Measurements from ENCODE around the gene COL21A1.

COL21A1 gene

DNA sequence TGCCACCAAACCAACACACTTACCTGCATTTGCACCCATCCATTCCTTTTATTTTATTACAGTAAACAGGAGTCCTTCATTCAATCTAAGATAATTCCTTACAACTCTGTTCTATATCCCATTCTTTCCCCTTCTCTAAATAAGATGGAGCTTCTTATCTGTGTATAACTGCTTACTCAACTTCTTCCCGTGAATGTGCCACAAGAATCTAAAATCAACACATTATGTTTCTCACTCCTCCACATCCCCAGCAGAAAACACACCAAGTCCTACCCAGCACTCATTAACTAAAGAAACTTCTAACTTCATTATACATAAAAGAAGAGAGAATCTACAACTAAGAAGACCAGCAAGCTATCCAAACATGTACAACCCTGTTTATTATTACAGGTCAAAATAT is 141.1 kb downstream of the COL21A1 start:
- no peak for DNase-seq (ENCODE audit: low read depth in 2 of 2)

GRCh38 chr6:56104591-56104990 is 142.8 kb downstream of the COL21A1 start:
- no peak for DNase-seq (ENCODE audit: low read depth in 2 of 2)

DNA sequence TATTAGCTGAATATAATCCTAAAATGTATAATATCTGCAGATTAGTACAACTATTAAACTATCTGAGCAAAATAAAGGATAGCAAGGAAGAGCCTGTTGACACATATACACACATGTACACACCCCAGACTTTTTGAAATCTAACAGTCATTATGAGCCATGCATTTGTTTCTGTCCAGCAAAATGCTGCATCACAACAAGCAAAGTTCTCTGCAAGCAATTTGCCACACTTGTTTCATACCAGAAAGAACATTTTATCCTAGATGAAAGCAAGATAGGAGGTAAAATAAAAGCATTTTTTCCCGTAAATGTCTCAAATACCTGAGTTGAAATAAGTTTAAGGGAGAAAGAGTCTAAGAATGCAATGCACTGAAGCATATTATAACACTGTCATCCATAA is 145.2 kb downstream of the COL21A1 start:
- DNase-seq (ENCODE audit: low read depth in 2 of 2): no peak

GRCh38 chr6:56101141-56101553 is 146.2 kb downstream of the COL21A1 start:
- DNase-seq (ENCODE audit: low read depth in 2 of 2): no peak

- no peak for DNase-seq (ENCODE audit: low read depth in 2 of 2)
Observed at GRCh38 chr6:56096946-56097621, 150.3 kb downstream of the COL21A1 start.

DNA sequence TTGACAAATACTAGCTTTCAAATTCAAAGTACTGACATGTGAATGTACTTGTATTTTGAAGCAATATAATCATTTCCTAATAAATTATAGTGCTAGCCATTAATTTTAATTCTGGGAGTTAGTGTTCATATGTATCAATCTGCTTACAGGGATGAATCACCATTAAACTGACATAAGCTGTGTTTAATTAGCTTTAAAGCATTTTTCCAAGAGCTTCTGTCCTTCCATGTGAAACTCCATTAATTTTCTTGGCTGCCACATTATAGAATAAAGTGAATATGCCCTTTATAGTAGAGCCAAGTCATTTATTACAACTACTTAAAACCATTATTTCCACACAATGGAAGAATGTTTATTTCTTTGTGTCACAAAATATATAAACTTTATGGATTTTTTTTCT is 150.8 kb downstream of the COL21A1 start:
- DNase-seq (ENCODE audit: low read depth in 2 of 2): no peak

DNA sequence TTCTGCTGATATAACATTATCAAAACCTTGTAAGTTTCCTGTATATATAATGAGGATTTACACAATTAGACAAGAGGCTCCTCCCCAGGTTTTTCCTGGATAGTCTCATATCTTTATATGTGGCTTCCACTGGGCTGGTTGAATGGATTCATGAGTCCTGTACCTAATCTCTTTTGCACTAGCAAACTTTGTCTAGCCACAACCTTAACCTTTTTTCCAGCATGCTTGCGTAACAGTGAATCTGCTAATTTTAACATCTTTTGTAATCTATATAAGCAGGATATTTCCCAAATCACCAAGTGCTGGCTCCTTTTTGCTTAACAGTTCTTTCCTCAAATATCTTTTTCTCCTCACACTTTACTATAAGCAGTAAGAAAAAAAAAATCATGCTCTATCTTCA is 153.6 kb downstream of the COL21A1 start:
- no peak for DNase-seq (ENCODE audit: low read depth in 2 of 2)

DNA sequence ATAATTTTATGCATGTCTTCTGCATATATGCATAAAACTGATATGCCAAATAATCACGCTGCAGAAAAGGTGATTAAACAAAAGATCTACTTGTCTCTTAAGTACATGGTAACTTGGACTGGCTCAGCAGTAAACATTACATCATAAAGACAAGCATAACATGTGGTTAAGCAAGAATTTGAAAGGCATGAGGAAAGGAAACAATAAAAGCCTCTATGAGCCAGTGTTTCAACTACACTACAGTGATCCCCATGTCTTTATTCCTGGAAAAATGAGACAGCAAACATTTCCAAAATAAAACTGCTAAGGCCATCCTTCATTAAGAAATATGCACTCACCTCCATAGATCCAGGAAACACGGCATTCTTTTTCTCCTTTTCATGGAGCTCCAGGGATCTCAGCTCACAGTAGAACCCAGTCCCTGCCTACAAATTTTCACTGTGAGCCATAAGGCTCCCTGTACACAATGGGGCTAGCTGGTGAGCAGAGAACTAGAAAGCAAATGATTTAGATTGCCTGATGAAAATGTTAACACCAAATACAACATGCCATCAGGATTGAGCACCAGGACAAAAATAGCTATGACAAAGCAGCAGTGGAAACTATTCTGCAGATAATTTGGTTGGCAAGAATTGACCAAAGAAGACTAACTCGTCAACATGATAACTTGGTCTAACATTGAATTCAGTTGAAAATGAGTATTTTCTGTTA is 156.1 kb downstream of the COL21A1 start:
- DNase-seq (ENCODE audit: low read depth in 2 of 2): no peak

DNA sequence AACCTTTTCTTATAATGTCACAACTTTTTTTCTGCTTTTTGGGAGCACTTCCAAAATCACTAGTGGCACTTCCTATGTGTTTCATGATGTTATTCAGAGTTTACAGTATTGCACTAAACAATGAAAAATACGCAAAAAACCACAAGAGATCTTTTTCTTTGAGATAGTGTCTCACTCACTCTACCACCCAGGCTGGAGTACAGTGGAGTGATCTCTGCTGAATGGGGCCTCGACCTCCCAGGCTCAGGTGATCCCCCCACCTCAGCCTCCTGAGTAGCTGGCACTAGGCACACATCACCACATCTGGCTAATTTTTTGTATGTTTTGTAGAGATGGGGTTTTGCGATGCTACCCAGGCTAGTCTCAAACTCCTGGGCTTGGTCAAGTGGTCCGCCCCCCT is 158.7 kb downstream of the COL21A1 start:
- no peak for DNase-seq (ENCODE audit: low read depth in 2 of 2)

GRCh38 chr6:56087421-56087820 is 160.0 kb downstream of the COL21A1 start:
- DNase-seq (ENCODE audit: low read depth in 2 of 2): no peak

GRCh38 chr6:56079751-56080540 is 167.4 kb downstream of the COL21A1 start:
- no peak for DNase-seq (ENCODE audit: low read depth in 2 of 2)

GRCh38 chr6:56076033-56076432 is 171.3 kb downstream of the COL21A1 start:
- no peak for DNase-seq (ENCODE audit: low read depth in 2 of 2)

DNA sequence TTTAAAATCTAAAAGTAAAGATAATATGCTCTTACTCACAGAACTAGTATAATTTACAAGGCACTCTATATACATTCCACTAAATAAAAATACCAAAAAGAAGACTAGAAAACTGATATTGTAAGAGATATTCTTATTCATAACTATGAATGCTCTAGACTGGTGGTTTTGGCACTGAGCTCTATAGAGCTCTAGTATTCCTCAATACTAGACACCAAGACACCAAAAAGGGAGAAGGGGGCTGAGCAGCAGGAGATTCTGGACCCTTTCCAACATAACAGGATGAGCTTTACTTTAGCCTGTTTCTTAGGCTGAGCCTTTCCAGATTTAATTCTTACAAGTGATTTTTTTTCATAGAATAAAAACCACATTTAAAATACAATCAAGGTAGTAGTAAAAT is 173.6 kb downstream of the COL21A1 start:
- no peak for DNase-seq (ENCODE audit: low read depth in 2 of 2)

- no peak for DNase-seq (ENCODE audit: low read depth in 2 of 2)
Observed at GRCh38 chr6:56073315-56073714, 174.1 kb downstream of the COL21A1 start.

- DNase-seq (ENCODE audit: low read depth in 2 of 2): no peak
Observed at GRCh38 chr6:56072856-56073255, 174.5 kb downstream of the COL21A1 start.

GRCh38 chr6:56065408-56065807 is 182.0 kb downstream of the COL21A1 start:
- DNase-seq (ENCODE audit: low read depth in 2 of 2): no peak

- no peak for DNase-seq (ENCODE audit: low read depth in 2 of 2)
Observed at GRCh38 chr6:56062836-56063235, 184.5 kb downstream of the COL21A1 start.

GRCh38 chr6:56058636-56059035 is 188.7 kb downstream of the COL21A1 start:
- DNase-seq (ENCODE audit: low read depth in 2 of 2): no peak

- DNase-seq (ENCODE audit: low read depth in 2 of 2): no peak
Observed at GRCh38 chr6:56055081-56055704, 192.2 kb downstream of the COL21A1 start.

GRCh38 chr6:56051202-56051598 is 196.2 kb downstream of the COL21A1 start:
- no peak for DNase-seq (ENCODE audit: low read depth in 2 of 2)

DNA sequence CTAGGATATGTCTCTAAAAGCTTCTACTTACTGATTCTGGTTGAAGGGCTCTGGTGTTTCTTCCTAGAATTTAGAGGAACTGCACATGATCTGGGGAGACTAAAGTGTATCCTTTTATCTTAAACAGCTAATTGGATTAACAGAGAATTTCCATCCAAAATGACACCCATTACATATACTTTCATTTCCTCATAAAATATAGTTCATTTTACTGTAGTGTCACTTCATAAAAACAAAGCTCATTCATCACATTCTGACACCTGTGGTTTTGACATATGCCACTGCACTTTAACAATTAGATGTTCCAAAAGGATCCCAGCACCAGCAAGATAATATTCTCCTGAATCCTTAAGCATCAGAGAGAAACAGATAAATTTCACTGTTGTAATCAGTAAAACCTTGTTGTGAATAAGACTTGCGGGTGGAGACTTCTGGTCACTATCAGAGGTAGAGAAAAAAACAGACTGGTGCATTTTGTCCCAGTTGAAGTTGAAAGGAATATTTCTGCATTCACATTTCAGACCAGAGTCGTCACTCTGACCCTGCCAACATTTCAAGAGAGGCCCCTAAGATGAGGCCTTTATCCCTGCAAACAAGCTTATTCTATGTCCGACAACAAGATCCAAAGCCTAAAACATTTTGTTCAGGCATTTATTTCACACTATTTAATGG is 196.7 kb downstream of the COL21A1 start:
- no peak for DNase-seq (ENCODE audit: low read depth in 2 of 2)

DNA sequence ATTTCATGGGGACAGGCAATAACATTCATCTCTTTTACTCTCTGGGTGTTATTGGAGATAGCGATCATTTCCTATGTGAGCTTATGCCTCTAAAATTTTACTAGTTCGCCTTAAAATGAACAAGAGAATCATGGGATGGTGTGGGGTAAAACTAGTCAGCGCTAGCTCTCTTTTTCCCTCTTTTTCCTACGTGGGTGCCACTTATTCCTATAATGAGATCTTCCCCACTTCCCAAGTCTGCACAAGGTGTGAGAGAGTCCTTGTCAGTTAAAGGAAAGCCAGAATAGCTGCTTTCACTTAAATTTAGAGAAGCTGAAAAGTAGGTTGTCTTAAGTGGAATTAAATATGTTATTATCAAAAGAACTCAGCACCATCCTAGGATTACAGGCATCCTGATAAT is 198.8 kb downstream of the COL21A1 start:
- no peak for DNase-seq (ENCODE audit: low read depth in 2 of 2)
